NCI-H510A treated with DMSO at 0.1 percent for 48 hours (cell line): Measurements from ENCODE around the gene GLIS2.

Source experiments
- DNase-seq: peaks from one replicate; lab custom pipeline; 2025; lab: John Stamatoyannopoulos, UW

The GLIS2 gene

DNA sequence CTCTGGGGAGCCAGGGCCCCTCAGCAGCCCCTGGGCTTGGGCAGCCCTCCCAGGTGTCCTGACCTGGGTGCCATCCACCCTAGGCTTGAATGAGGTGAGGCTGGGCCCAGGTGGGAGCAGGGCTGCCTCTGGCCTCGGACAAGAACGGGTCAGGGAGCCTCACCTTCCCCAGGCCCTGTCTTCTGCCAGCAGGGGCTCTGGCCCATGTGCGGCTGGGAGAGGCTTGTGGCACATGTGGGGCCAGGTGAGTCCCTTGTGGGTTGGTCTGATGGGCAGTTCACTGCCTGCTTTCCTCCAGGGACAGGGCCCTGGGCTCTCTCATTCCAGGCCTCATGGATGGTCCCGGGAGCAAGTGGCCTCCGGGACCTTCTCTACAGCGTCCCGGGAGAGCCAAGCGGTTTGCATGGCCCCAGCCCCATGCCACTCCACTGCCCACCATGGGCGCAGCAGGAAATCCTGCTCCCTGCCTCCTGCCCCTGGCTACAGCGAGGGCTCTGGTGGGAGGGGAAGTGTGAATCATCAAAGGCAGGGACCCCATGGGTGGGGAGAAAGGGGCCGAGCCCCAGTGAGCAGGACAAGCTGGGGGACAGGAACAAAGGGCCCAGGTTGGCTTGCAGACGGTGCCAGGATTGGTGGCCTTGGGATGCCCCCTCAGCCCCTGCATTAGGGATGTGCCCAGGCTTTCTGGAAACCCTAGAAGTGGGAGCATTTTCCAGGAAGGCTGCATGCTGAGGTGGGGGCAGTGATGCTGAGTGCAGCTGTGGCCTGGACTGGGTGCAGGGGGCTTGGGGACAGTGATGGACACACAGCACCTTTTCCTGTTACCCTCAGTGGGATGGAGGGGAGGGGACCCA, 68.0 kb downstream of the GLIS2 start:
- no peak for DNase-seq

GRCh38 chr16:4384509-4384942, 68.7 kb downstream of the GLIS2 start:
- DNase-seq: no peak

- DNase-seq: no peak
Observed at GRCh38 chr16:4385066-4385788, 69.4 kb downstream of the GLIS2 start.

DNA sequence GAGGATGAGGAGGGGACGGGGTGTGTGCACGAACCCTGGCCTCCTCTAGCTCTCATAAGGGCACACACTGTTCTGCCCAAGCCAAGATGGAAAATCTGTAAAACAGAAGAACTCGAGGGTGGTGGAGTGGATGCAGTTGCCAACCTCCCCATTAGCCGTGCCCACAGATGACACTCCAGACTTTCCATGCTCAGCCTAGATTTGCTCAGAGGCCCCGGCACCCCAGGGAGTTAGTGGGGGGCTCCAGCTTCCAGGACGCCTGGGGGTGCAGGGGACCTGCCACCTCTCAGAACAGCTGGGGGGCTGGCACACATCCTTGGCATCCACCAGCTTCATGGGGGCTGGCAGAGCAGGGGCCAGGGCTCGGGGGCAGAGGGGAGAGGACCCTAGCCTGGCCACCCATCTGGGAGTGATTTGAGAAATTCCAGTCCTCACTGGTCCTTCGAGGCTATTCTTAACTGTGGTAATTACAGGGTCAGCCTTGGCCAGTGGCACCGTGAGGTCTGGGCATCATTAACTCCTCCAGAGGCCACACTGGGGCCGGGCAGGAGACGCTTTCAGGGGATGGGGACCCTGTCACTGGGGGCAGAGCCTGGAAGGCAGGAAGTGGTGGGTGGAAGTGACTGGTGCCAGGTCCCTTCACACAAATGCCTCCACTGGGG, 70.1 kb downstream of the GLIS2 start:
- DNase-seq: no peak

DNA sequence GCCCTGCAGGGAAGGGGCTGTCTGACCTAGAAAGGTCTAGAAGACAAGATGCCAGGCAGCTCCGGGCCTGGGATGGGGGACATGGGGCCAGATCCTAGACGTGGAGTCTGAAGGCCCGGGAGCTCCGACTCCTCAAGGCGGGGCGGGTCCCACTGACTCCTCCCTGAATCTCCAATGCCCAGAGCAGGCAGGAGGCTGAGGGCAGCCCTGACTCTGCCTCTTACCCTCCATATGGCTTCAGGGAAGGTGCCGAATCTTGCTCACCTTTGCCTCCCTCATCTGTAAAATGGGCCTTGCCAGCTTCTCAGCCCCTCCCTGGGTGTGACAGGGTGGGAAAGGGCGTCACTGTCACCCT, 70.6 kb downstream of the GLIS2 start:
- DNase-seq: no peak

DNA sequence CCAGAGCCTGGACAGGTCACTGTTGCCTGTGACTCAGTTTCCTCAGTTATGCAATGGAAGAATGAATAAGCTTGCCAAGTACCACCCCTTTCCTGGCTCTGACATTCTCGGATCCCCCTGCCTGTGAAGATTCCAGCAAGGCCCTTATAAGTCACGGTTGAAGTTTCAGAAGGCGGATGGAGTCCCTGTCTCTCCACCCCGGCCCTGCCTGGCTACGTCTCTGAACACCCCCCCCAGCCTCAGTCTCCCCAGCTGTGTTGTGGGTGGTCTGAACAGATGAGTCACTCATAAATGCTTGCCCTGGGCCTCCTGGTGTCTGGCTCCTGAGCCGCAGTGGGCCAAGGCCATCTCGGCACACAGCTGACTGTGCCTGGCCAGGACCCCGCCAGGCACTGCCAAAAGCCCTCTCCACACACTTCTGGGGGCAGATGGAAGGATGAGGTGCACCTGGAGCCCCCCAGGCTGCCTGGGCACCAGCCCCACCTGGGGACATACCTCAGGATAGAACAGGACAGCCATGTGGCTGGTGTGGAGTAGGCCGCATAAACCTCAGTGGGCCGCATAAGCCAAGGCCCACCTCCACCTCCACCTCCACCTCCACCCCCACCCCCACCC, 71.2 kb downstream of the GLIS2 start:
- DNase-seq: no peak

DNA sequence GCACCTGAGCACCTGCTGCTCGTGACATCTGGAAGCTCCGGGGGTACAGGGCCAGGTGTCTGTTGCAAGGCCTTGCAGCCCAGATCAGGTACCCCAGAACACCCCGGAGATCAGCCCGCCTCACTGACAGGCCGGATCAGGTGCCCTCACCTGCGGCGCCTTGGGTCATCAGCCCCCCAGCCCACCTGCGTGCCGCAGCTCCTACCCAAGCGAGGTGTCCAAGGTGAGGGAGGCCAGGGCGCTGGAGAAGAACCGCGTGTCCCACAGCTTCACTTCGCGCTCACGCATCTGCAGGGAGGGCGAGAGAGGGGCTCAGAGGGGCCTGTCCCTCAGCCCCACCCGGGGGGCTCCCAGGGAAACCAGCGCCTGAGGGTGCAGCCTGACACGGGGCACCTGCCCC, 71.9 kb downstream of the GLIS2 start:
- DNase-seq: no peak

DNA sequence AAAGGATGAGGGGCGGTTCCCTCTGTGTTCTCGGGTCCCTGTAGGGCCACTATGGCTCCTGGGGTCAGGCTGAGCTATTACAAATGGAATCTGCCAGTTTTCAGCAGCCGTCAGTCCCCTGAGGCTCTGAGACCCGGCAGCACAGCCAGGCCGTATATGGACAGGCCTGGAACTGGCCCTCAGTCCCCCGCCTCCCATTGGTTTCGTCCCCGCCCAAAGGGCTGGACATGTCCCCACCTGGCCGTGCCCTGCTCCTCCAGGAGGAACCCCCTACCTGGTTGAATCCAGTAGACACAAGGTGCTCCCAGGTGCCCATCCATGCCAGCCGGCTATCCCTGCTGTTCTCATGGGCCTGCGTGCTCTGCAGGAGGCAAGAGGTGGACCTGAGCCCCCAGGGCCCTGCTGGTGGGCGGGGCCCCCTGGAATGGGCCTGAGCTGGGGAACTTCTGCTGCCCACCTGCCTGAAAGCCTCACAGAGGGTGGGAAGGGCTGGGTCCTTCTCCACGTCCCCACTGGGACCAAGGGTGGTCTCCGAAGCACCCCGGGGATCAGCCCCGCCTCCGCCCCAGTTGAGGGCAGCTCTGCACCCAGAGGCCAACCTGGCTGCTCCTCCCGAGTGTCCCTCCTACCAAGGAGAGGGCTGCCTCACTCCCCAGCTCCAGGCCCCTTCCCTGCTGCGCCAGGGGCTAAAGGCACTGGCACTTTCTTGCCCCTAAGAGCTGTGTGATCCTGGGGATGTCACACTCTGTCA, 72.6 kb downstream of the GLIS2 start:
- no peak for DNase-seq
